Measurements from ENCODE around the gene SETD1A. TPM values are rescaled to one million over a fixed set of nuclear protein-coding genes. Genes with fewer than 3 reads are reported as not detected.

The SETD1A gene
- total RNA-seq, 1 experiment from 2014 or later, result 4.3 TPM

- Histone ChIP-seq H3K79me2 (ENCODE audit: low read length) (no peaks in the 10 kb centered on the region), H3K27me3 (ENCODE audit: low read length) (no peaks in the 10 kb centered on the region), H3K9ac (ENCODE audit: low read length) (no peak overlapping the region), H3K4me1 (ENCODE audit: low read length) (peaks cover 6% of the 10 kb centered on the region), H3K27ac (ENCODE audit: low read length) (no peak overlapping the region), H3K9me2 (replicated peaks; ENCODE audit: insufficient read depth, low read length) (no peaks in the 10 kb centered on the region), H4K20me1 (ENCODE audit: insufficient read depth, low read depth, low read length) (no peaks in the 10 kb centered on the region), H3K9me3 (ENCODE audit: low read length) (no peaks in the 10 kb centered on the region), H2AFZ (ENCODE audit: low read length) (no peak overlapping the region), H3K36me3 (ENCODE audit: insufficient read depth, low read length) (no peaks in the 10 kb centered on the region), H3K4me2 (ENCODE audit: low read depth, low read length, poor library complexity, severe bottlenecking) (no peak overlapping the region), H3K4me3 (ENCODE audit: low read length) (no peak overlapping the region)
- DNase-seq, result no peak
These were observed 33.5 kb downstream of the SETD1A start for GRCh38 chr16:30991052-30991451.

GRCh38 chr16:30992276-30992780 lies 34.8 kb downstream of the SETD1A start:
- peaks cover 16% of the 10 kb centered on the region for H3K4me1 ChIP-seq (ENCODE audit: low read length)
- no peak overlapping the region for H3K4me3 ChIP-seq (ENCODE audit: low read length)
- no peaks in the 10 kb centered on the region for H3K27me3 ChIP-seq (ENCODE audit: low read length)
- no peak overlapping the region for H2AFZ ChIP-seq (ENCODE audit: low read length)
- no peak for DNase-seq
- no peaks in the 10 kb centered on the region for H4K20me1 ChIP-seq (ENCODE audit: insufficient read depth, low read depth, low read length)
- no peaks in the 10 kb centered on the region for H3K9me3 ChIP-seq (ENCODE audit: low read length)
- H3K36me3 ChIP-seq (ENCODE audit: insufficient read depth, low read length), result no peaks in the 10 kb centered on the region
- no peaks in the 10 kb centered on the region for H3K79me2 ChIP-seq (ENCODE audit: low read length)
- H3K27ac ChIP-seq (ENCODE audit: low read length), result no peak overlapping the region
- no peak overlapping the region for H3K4me2 ChIP-seq (ENCODE audit: low read depth, low read length, poor library complexity, severe bottlenecking)
- H3K9ac ChIP-seq (ENCODE audit: low read length), result no peak overlapping the region
- H3K9me2 ChIP-seq (replicated peaks; ENCODE audit: insufficient read depth, low read length), result no peaks in the 10 kb centered on the region

GRCh38 chr16:30992931-30993816 lies 35.6 kb downstream of the SETD1A start:
- Histone ChIP-seq H3K4me1 (ENCODE audit: low read length) (peaks cover 16% of the 10 kb centered on the region), H3K79me2 (ENCODE audit: low read length) (no peaks in the 10 kb centered on the region), H3K9ac (ENCODE audit: low read length) (no peak overlapping the region), H3K9me2 (replicated peaks; ENCODE audit: insufficient read depth, low read length) (no peaks in the 10 kb centered on the region), H3K27ac (ENCODE audit: low read length) (no peak overlapping the region), H3K4me3 (ENCODE audit: low read length) (no peak overlapping the region), H4K20me1 (ENCODE audit: insufficient read depth, low read depth, low read length) (no peaks in the 10 kb centered on the region), H3K27me3 (ENCODE audit: low read length) (no peaks in the 10 kb centered on the region), H3K4me2 (ENCODE audit: low read depth, low read length, poor library complexity, severe bottlenecking) (no peak overlapping the region), H2AFZ (ENCODE audit: low read length) (no peak overlapping the region), H3K36me3 (ENCODE audit: insufficient read depth, low read length) (no peaks in the 10 kb centered on the region), H3K9me3 (ENCODE audit: low read length) (no peaks in the 10 kb centered on the region)
- DNase-seq, result no peak

GRCh38 chr16:30995927-30996323 lies 38.4 kb downstream of the SETD1A start:
- Histone ChIP-seq H3K36me3 (ENCODE audit: insufficient read depth, low read length) (no peaks in the 10 kb centered on the region), H3K27ac (ENCODE audit: low read length) (no peak overlapping the region), H3K4me1 (ENCODE audit: low read length) (peaks cover 16% of the 10 kb centered on the region), H3K4me2 (ENCODE audit: low read depth, low read length, poor library complexity, severe bottlenecking) (peak overlapping the region; percentile 89), H3K79me2 (ENCODE audit: low read length) (no peaks in the 10 kb centered on the region), H3K4me3 (ENCODE audit: low read length) (peak overlapping the region; percentile 83; the same call in 1 of the 2 replicates), H2AFZ (ENCODE audit: low read length) (no peak overlapping the region), H3K9ac (ENCODE audit: low read length) (peak overlapping the region; percentile 73), H3K9me3 (ENCODE audit: low read length) (no peaks in the 10 kb centered on the region), H4K20me1 (ENCODE audit: insufficient read depth, low read depth, low read length) (no peaks in the 10 kb centered on the region), H3K27me3 (ENCODE audit: low read length) (no peaks in the 10 kb centered on the region), H3K9me2 (replicated peaks; ENCODE audit: insufficient read depth, low read length) (no peaks in the 10 kb centered on the region)
- DNase-seq, result no peak

- Histone ChIP-seq H3K9me3 (ENCODE audit: low read length) (no peaks in the 10 kb centered on the region), H2AFZ (ENCODE audit: low read length) (peak overlapping the region; percentile 48; the same call in 1 of the 2 replicates), H4K20me1 (ENCODE audit: insufficient read depth, low read depth, low read length) (no peaks in the 10 kb centered on the region), H3K9me2 (replicated peaks; ENCODE audit: insufficient read depth, low read length) (no peaks in the 10 kb centered on the region), H3K9ac (ENCODE audit: low read length) (peak overlapping the region; percentile 73), H3K27ac (ENCODE audit: low read length) (no peak overlapping the region), H3K27me3 (ENCODE audit: low read length) (no peaks in the 10 kb centered on the region), H3K4me1 (ENCODE audit: low read length) (peaks cover 16% of the 10 kb centered on the region), H3K4me2 (ENCODE audit: low read depth, low read length, poor library complexity, severe bottlenecking) (peak overlapping the region; percentile 89), H3K36me3 (ENCODE audit: insufficient read depth, low read length) (no peaks in the 10 kb centered on the region), H3K79me2 (ENCODE audit: low read length) (no peaks in the 10 kb centered on the region), H3K4me3 (ENCODE audit: low read length) (peak overlapping the region; percentile 83)
- DNase-seq, result no peak
These were observed 38.9 kb downstream of the SETD1A start for GRCh38 chr16:30996324-30996984.

- no peaks in the 10 kb centered on the region for H3K36me3 ChIP-seq (ENCODE audit: insufficient read depth, low read length)
- no peaks in the 10 kb centered on the region for H3K27me3 ChIP-seq (ENCODE audit: low read length)
- no peak overlapping the region for H3K27ac ChIP-seq (ENCODE audit: low read length)
- peak overlapping the region; percentile 48; the same call in 1 of the 2 replicates for H2AFZ ChIP-seq (ENCODE audit: low read length)
- no peaks in the 10 kb centered on the region for H4K20me1 ChIP-seq (ENCODE audit: insufficient read depth, low read depth, low read length)
- H3K9me2 ChIP-seq (replicated peaks; ENCODE audit: insufficient read depth, low read length), result no peaks in the 10 kb centered on the region
- H3K4me2 ChIP-seq (ENCODE audit: low read depth, low read length, poor library complexity, severe bottlenecking), result peak overlapping the region; percentile 89
- peak; percentile 91 for DNase-seq
- H3K9me3 ChIP-seq (ENCODE audit: low read length), result no peaks in the 10 kb centered on the region
- H3K79me2 ChIP-seq (ENCODE audit: low read length), result no peaks in the 10 kb centered on the region
- peaks cover 16% of the 10 kb centered on the region for H3K4me1 ChIP-seq (ENCODE audit: low read length)
- H3K4me3 ChIP-seq (ENCODE audit: low read length), result peak overlapping the region; percentile 83
- peak overlapping the region; percentile 73 for H3K9ac ChIP-seq (ENCODE audit: low read length)
These were observed 39.6 kb downstream of the SETD1A start for GRCh38 chr16:30996985-30997724.

- no peak overlapping the region for H3K9ac ChIP-seq (ENCODE audit: low read length)
- H3K36me3 ChIP-seq (ENCODE audit: insufficient read depth, low read length), result no peaks in the 10 kb centered on the region
- no peaks in the 10 kb centered on the region for H3K9me2 ChIP-seq (replicated peaks; ENCODE audit: insufficient read depth, low read length)
- no peak overlapping the region for H3K27ac ChIP-seq (ENCODE audit: low read length)
- no peak overlapping the region for H3K4me2 ChIP-seq (ENCODE audit: low read depth, low read length, poor library complexity, severe bottlenecking)
- no peaks in the 10 kb centered on the region for H4K20me1 ChIP-seq (ENCODE audit: insufficient read depth, low read depth, low read length)
- H3K79me2 ChIP-seq (ENCODE audit: low read length), result no peaks in the 10 kb centered on the region
- H3K4me3 ChIP-seq (ENCODE audit: low read length), result no peak overlapping the region
- H2AFZ ChIP-seq (ENCODE audit: low read length), result no peak overlapping the region
- no peaks in the 10 kb centered on the region for H3K27me3 ChIP-seq (ENCODE audit: low read length)
- H3K9me3 ChIP-seq (ENCODE audit: low read length), result no peaks in the 10 kb centered on the region
- no peak for DNase-seq
- H3K4me1 ChIP-seq (ENCODE audit: low read length), result peaks cover 16% of the 10 kb centered on the region
These were observed 40.5 kb downstream of the SETD1A start for GRCh38 chr16:30997725-30998711.
